Activated T-helper 1 cell treated with anti-CD3 and anti-CD28 coated beads, Interleukin-12 subunit alpha, Interleukin-12 subunit beta, Interleukin-2, Interleukin-4 antibody, amounts not matched to agents 30 ng/mL and 10 ng/mL and 1 ng/mL, durations not matched to agents 14 hours and 24 hours and 36 hours (primary cell): ENCODE measurements around the gene TMSB15C. TPM values are rescaled to one million over a fixed set of nuclear protein-coding genes. Genes with fewer than 3 reads are reported as not detected.
A peak's percentile ranks its signal among the peaks of the same experiment; 100 is the strongest.
"Not testable (repeated sequence)": the region's sequence is repeated elsewhere in the genome, so short reads cannot be mapped to it uniquely, and the experiment has no call there.

Source experiments
- DNase-seq: peaks from one replicate; pipeline ENCODE4 v3.0.0; 2021; ENCODE audit warnings: low spot score
- H3K27ac Mint-ChIP-seq: one replicate; pipeline ENCODE4 v1.8.0; 2021; ENCODE audit warnings: mild to moderate bottlenecking, mixed read lengths
- H3K27me3 Mint-ChIP-seq: one replicate; pipeline ENCODE4 v1.8.0; 2022; ENCODE audit warnings: mild to moderate bottlenecking, moderate library complexity, mixed read lengths; ENCODE audit not compliant: insufficient read depth
- H3K36me3 Mint-ChIP-seq: one replicate; pipeline ENCODE4 v1.8.0; 2021; ENCODE audit warnings: low read depth, mixed read lengths
- H3K4me1 Mint-ChIP-seq: one replicate; pipeline ENCODE4 v1.8.0; 2021; ENCODE audit warnings: low read depth, mixed read lengths
- H3K4me3 Mint-ChIP-seq: one replicate; pipeline ENCODE4 v1.8.0; 2021; ENCODE audit warnings: mild to moderate bottlenecking, moderate library complexity, mixed read lengths
- H3K9me3 Mint-ChIP-seq: one replicate; pipeline ENCODE4 v1.8.0; 2021; ENCODE audit warnings: mixed read lengths
- intact Hi-C: fragments of 100-400 bp; cut with micrococcal nuclease; formaldehyde crosslinking; loops from one replicate; pipeline ENCODE4 v1.15.1; 2024
- total RNA-seq: library from RNA; stranded (reverse); gene quantifications from 2 replicates; pipeline ENCODE4 v1.2.3, GENCODE V29; 2022

TMSB15C gene
- total RNA-seq, 1 donor from 2014 or later, result 4.3 TPM

DNA sequence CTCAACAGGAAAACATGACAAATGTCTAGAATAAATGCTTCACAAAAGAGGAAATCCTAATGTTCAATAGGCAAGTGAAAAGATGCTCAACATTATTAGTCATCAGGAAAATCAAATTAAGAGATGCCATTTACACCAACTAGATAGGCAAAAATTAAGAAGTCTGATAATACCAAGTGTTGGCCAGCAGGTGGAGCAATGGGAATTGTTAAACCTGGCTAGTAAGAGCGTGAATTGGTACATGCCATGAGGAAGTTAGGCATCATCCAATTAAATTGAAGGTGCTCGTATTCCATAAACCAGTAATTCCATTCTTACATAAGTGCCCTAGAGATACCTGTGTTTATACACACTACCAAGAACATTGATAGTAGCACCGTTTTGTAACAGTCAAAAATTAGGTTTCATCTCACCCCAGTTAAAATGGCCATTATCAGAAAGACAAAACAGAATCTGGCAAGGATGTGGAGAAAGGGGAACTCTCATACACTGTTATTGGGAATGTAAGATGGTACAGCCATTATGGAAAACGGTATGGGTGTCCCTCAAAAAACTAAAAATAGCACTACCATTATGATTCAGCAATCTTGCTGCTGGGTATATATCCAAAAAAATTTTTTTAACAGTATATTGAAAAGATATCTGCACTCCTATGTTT, 22.2 kb upstream of the TMSB15C start:
- Mint-ChIP-seq H3K9me3 (no peaks in the 10 kb centered on the region), H3K4me3 (no peak overlapping the region), H3K36me3 (no peaks in the 10 kb centered on the region), H3K27ac (no peak overlapping the region), H3K27me3 (peaks cover 16% of the 10 kb centered on the region), H3K4me1 (no peaks in the 10 kb centered on the region)
- peak; percentile 16 for DNase-seq
- intact Hi-C loops, result loop anchor here (1.0 kb wide), 1 partner anchor 38 kb away; no protein-coding TSS in a partner anchor

DNA sequence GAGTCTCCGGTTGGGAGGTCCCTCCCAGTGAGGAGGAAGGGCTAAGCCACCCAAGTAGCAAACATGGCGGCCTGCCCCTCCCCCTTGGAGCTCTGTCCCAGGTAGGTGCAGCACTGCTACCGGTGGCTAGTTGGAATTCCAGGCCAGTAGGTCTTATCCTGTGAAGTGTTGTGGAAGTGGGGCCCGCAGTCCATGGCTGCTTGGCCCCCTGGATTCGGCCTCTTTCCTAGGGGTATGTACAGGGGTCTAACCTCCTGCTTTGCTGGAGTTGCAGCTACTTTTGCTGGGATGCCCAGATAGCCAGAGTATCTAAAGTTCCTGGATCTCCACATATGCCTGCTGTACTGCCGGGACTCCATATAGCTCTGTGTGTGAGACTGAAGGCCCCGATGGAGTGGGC, 9.9 kb upstream of the TMSB15C start:
- H3K4me1 Mint-ChIP-seq, result no peaks in the 10 kb centered on the region
- H3K36me3 Mint-ChIP-seq, result no peaks in the 10 kb centered on the region
- DNase-seq, result no peak
- no peak overlapping the region for H3K4me3 Mint-ChIP-seq
- intact Hi-C loops, result no loop called here
- H3K9me3 Mint-ChIP-seq, result no peaks in the 10 kb centered on the region
- H3K27ac Mint-ChIP-seq, result no peak overlapping the region
- peaks cover 3% of the 10 kb centered on the region for H3K27me3 Mint-ChIP-seq

DNA sequence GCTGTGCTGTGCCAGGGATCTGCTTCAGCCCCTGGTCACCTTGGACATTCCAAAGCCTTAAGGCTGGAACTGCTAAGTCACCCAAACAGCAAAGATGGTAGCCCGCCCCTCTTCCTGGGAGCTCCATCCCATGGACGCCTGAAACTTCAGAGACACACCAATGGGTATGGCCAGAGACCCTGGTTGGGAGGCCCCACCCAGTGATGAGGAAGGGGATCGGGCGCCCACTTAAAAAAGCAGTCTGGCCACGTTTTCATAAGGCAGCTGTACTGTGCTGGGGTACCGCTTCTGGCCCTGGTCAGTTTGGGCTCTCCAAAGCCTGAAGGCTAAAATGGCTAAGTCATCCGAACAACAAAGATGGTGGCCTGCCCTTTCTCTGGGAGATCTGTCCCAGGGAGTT, 9.4 kb upstream of the TMSB15C start:
- H3K4me3 Mint-ChIP-seq, result no peak overlapping the region
- H3K36me3 Mint-ChIP-seq, result no peaks in the 10 kb centered on the region
- no peaks in the 10 kb centered on the region for H3K9me3 Mint-ChIP-seq
- no peak for DNase-seq
- peaks cover 3% of the 10 kb centered on the region for H3K27me3 Mint-ChIP-seq
- H3K4me1 Mint-ChIP-seq, result no peaks in the 10 kb centered on the region
- H3K27ac Mint-ChIP-seq, result no peak overlapping the region
- intact Hi-C loops, result no loop called here

DNA sequence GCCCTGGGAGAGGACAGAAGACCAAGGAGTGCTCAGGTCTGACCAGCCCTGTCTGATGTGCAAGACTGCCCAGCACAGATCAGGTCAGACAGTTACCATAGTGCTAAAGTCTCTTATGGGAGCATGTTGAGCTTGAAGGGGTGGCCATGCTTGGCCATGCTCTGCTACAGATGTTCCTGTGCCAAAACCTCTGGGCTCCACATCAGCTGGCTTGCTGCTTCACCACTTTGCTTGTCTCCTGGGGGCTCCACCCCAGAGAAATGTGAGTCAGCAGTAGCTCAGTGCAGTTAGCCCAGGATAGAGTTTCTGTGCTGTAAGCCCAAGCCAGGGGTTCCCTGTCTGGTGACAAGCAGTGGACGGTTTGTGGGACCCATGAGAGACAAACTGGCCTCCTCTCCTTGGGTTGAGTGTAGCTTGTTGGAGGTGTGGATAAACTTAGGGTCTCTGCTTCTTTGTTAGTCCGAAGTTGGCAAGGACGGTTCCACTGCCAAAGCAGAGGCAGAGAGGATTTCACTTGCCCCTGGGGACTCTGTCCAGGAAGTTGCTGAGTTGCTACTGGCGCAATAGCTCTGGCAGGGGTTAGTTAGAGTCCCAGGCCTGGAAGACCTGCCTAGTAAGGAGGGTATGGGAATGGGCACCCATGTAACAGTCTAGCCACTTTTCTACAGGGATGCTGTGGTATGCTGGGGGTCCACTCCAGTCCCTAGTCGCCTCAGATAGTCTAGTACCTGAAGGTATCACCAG, 8.7 kb upstream of the TMSB15C start:
- Mint-ChIP-seq H3K27me3 (peaks cover 3% of the 10 kb centered on the region), H3K36me3 (no peaks in the 10 kb centered on the region), H3K9me3 (no peaks in the 10 kb centered on the region), H3K4me3 (no peak overlapping the region), H3K4me1 (no peaks in the 10 kb centered on the region), H3K27ac (no peak overlapping the region)
- DNase-seq, result no peak
- intact Hi-C loops, result no loop called here

DNA sequence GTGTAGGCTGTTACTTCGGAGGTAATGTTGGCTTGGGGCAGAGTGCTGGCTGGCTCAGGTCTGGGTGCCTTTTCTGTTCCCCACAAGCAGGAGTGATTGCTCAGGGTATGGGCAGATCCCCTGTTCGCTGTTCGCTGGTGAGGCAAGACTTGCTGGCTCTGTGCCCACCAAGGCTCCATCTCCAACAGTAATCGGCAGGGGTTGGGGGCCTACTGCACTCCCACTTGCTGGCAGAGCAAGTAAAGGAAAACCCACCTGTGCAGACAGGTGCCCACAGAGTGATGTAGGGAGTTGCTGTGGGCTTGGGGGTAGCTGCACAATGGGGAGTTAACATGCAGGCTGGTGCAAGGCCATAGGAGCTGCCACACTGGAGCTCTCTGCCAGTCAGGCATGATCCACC, 8.0 kb upstream of the TMSB15C start:
- peaks cover 3% of the 10 kb centered on the region for H3K27me3 Mint-ChIP-seq
- no peaks in the 10 kb centered on the region for H3K4me1 Mint-ChIP-seq
- H3K4me3 Mint-ChIP-seq, result no peak overlapping the region
- intact Hi-C loops, result no loop called here
- H3K9me3 Mint-ChIP-seq, result no peaks in the 10 kb centered on the region
- H3K36me3 Mint-ChIP-seq, result no peaks in the 10 kb centered on the region
- DNase-seq, result no peak
- H3K27ac Mint-ChIP-seq, result no peak overlapping the region

DNA sequence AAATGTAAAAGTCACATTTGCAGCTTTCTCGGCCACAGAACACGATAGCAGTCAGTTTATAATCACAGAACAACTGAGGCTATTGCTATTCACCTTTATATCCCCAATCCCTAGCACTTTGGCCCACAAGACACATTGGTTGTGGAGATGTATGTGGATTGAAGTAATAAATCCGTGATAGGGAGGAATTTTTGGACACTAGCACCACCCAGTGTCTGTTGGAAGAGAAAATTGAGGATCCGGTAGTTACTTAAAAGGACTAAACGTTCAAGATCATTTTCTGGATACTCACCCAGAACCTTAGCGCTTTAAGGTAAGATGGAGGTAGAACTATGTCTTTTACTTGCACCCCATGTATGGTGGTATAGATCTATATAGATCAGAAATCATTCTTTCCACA, 1.8 kb upstream of the TMSB15C start:
- H3K27me3 Mint-ChIP-seq, H3K4me1 Mint-ChIP-seq, H3K36me3 Mint-ChIP-seq, H3K27ac Mint-ChIP-seq, H3K4me3 Mint-ChIP-seq, DNase-seq, intact Hi-C loops, H3K9me3 Mint-ChIP-seq: not testable (repeated sequence)

DNA sequence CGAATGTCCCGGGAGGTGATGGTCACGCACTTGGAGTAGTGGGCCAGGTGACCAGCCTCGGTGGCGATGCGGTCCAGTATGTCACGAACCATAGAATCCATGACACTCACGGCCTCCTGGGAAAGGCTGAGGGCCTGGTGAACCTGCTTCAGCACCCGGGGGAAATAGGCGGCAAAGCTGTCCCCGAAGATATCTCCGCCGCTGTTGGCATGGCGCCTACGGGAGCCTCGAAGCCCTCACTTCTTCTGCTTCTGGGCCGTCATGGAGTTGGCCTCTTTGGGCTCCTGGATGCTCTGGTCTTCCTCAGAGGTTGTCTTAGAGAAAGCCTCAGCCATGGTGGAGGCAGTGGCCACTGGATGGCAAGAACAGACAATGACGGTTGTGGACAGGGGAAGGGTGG, 13.4 kb downstream of the TMSB15C start:
- H3K4me1 Mint-ChIP-seq, H3K27me3 Mint-ChIP-seq, H3K9me3 Mint-ChIP-seq, H3K27ac Mint-ChIP-seq, intact Hi-C loops, DNase-seq, H3K4me3 Mint-ChIP-seq, H3K36me3 Mint-ChIP-seq: not testable (repeated sequence)

DNA sequence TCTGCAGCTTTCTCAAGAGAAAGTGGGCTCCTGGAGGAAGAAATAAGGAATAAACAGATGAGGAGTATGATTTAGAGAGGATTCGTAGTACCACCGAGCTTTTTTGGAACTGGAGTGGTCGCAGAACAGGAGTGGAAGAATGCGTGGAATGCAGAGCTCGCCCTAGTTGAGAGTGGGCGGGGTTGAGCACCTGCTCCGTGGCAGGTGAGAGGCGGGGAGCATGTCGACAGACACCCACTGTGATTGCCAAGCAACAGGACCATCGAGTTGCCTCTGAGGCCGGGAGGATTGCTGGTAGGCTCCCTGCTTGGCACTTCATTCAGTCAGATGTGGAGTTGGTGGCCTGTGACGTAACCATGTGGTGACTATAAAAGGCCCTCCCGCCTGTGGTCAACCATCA, 21.1 kb downstream of the TMSB15C start:
- H3K4me3 Mint-ChIP-seq, H3K27me3 Mint-ChIP-seq, H3K4me1 Mint-ChIP-seq, intact Hi-C loops, H3K27ac Mint-ChIP-seq, DNase-seq, H3K9me3 Mint-ChIP-seq, H3K36me3 Mint-ChIP-seq: not testable (repeated sequence)

DNA sequence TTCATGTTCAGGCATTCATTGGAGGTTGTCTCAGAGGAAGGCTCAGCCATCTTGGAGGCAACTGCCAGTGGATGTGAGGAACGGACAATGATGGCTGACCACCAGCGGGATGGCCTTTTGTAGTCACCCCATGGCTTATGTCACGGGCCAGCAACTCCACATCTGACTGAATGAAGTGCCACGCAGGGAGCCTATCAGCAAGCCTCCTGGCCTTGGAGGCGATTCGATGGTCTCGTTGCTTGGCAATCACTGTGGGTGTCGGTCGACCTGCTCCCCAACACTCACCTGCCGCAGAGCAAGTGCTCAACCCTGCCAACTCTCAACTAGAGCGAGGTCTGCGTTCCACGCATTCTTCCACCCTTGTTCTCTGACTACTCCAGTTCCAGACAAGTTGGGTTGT, 28.9 kb downstream of the TMSB15C start:
- no peak for DNase-seq
- intact Hi-C loops, result no loop called here
- no peak overlapping the region for H3K4me3 Mint-ChIP-seq
- no peaks in the 10 kb centered on the region for H3K36me3 Mint-ChIP-seq
- no peaks in the 10 kb centered on the region for H3K9me3 Mint-ChIP-seq
- no peak overlapping the region for H3K27ac Mint-ChIP-seq
- no peaks in the 10 kb centered on the region for H3K27me3 Mint-ChIP-seq
- H3K4me1 Mint-ChIP-seq, result no peaks in the 10 kb centered on the region

DNA sequence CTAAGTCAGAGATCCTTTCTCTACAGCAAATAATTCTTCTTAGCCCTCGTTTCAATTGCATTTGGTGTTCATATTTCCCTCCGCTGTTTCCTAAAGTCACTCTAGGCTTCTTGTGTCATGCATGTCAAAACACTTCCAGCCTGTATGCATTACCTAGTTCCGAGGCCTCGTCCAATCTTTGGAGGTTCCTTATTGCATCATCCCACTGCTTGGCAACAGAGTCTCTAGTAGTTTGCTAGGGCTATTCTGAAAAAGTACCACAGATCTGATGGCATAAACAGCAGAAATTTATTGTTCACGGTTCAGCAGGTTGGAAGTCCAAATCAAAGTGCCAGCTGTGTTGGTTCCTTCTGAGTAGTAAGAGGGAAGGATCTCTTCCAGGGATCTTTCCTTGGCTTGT, 30.4 kb downstream of the TMSB15C start:
- intact Hi-C loops, result no loop called here
- H3K27ac Mint-ChIP-seq, result no peak overlapping the region
- H3K9me3 Mint-ChIP-seq, result no peaks in the 10 kb centered on the region
- no peaks in the 10 kb centered on the region for H3K36me3 Mint-ChIP-seq
- H3K27me3 Mint-ChIP-seq, result no peaks in the 10 kb centered on the region
- no peak for DNase-seq
- H3K4me3 Mint-ChIP-seq, result no peak overlapping the region
- H3K4me1 Mint-ChIP-seq, result no peaks in the 10 kb centered on the region

DNA sequence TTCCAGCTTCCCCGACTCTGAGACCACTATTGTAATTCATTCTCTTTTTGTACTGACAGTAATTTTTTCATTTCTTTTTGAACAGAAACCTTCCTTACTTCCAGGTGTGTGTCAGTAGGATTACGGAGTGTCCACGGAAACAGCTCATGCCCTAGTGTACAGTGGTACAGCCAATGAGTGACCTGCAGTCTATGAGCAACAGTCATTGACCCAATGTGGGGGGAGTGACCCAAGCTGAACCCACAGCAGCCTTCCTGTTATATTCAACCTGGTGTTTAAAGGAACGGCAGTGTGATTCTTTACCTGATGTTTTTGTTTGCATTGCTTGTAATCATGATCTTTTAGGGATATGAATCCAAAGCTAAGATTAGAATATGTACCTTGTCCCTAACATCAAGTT, 35.0 kb downstream of the TMSB15C start:
- no peak overlapping the region for H3K27ac Mint-ChIP-seq
- no peak for DNase-seq
- no peaks in the 10 kb centered on the region for H3K27me3 Mint-ChIP-seq
- intact Hi-C loops, result no loop called here
- H3K4me1 Mint-ChIP-seq, result no peaks in the 10 kb centered on the region
- no peaks in the 10 kb centered on the region for H3K9me3 Mint-ChIP-seq
- H3K4me3 Mint-ChIP-seq, result no peak overlapping the region
- H3K36me3 Mint-ChIP-seq, result no peaks in the 10 kb centered on the region

DNA sequence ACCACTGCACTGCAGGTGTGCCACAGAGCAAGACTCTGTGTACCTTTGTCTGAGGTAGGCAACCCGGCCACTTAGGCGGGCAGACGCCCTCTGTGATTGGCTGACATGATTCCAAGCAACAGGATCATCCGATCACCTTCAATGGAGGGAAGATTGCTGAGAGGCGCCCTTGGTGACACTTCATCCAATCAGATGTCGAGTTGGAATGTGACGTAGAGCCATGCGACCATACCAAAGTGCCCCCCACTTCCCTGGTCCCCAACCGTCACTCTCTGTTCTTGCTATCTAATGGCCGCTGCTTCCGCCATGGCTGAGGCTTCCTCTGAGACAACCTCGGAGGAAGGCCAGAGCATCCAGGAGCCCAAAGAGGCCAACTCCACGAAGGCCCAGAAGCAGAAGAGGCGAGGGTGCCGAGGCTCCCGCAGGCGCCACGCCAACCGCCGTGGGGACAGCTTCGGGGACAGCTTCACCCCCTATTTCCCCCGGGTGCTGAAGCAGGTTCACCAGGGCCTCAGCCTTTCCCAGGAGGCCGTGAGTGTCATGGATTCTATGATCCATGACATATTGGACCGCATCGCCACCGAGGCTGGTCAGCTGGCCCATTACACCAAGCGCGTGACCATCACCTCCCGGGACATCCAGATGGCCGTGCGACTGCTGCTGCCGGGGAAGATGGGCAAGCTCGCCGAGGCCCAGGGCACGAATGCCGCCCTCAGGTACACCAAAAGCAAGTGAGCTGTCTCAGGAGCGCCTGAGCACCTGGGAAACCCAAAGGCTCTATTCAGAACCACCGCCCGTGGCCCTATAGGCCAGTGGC, 36.1 kb downstream of the TMSB15C start, which contains the start of gene H2BW2:
Gene H2BW2 (plus strand): TSS at position 268 of the 817 bp plus-strand sequence. CDS start 39 bp downstream, at position 307.
- Mint-ChIP-seq H3K4me3 (no peak within 1 kb of the TSS), H3K4me1 (no peaks in the 10 kb centered on the region), H3K36me3 (no peaks in the 10 kb centered on the region), H3K9me3 (no peaks in the 10 kb centered on the region), H3K27ac (no peak within 1 kb of the TSS), H3K27me3 (no peaks in the 10 kb centered on the region)
- no peak for DNase-seq
- intact Hi-C loops, result no loop called here
